Naive B cell (primary cell): ENCODE measurements around the gene LRIG2. TPM values are rescaled to one million over a fixed set of nuclear protein-coding genes. Genes with fewer than 3 reads are reported as not detected.
A peak's percentile ranks its signal among the peaks of the same experiment; 100 is the strongest.
"Not testable (repeated sequence)": the region's sequence is repeated elsewhere in the genome, so short reads cannot be mapped to it uniquely, and the experiment has no call there.

Experiments used
- ATAC-seq, 2 donors: fragments of 150-1000 bp; cut with Tn5 transposase; 2 replicates each; pipeline ENCODE4 v1.10.0; 2021; ENCODE audit warnings: low read depth in 2 of 2, mild to moderate bottlenecking in 2 of 2, moderate library complexity in 2 of 2
- DNase-seq: peaks from one replicate; pipeline ENCODE4 v3.0.0; 2022
- H3K27ac Mint-ChIP-seq, 6 donors: one replicate each; pipeline ENCODE4 v1.8.0; 2020 to 2022; ENCODE audit warnings: mild to moderate bottlenecking in 6 of 6, mixed read lengths in 6 of 6, moderate library complexity in 5 of 6, inconsistent platforms in 2 of 6
- H3K27me3 Mint-ChIP-seq, 3 donors: one replicate each; pipeline ENCODE4 v1.8.0; 2021 to 2022; ENCODE audit warnings: mixed read lengths in 3 of 3, mild to moderate bottlenecking in 1 of 3
- H3K36me3 Mint-ChIP-seq, 2 donors: one replicate each; pipeline ENCODE4 v1.8.0; 2020 to 2022; ENCODE audit warnings: mixed read lengths in 2 of 2, inconsistent platforms in 1 of 2, mild to moderate bottlenecking in 1 of 2
- H3K4me1 Mint-ChIP-seq, 3 donors: one replicate each; pipeline ENCODE4 v1.8.0; 2020 to 2022; ENCODE audit warnings: mixed read lengths in 3 of 3, inconsistent platforms in 1 of 3, mild to moderate bottlenecking in 1 of 3, moderate library complexity in 1 of 3
- H3K4me3 Mint-ChIP-seq, 8 donors: one replicate each; pipeline ENCODE4 v1.8.0; 2020 to 2022; ENCODE audit warnings: mild to moderate bottlenecking in 8 of 8, mixed read lengths in 8 of 8, moderate library complexity in 8 of 8, inconsistent platforms in 2 of 8
- H3K9me3 Mint-ChIP-seq, 7 donors: one replicate each; pipeline ENCODE4 v1.8.0; 2020 to 2022; ENCODE audit warnings: mixed read lengths in 7 of 7, mild to moderate bottlenecking in 5 of 7, inconsistent platforms in 2 of 7, moderate library complexity in 1 of 7
- polyA plus RNA-seq, 6 donors: library from polyadenylated mRNA; unstranded; fragments of 300-500 nt; fragmentation: Illumina TruSeq; gene quantifications; one replicate each; pipeline ENCODE4 v1.2.3, GENCODE V29; 2021; ENCODE audit warnings: low read depth in 6 of 6

Gene LRIG2
- polyA plus RNA-seq, 6 donors from 2014 or later, result 1.2 to 9.8 (median 4.3) TPM

GRCh38 chr1:113077978-113078377 lies 5.0 kb downstream of the LRIG2 start:
- not testable (repeated sequence) for H3K27me3 Mint-ChIP-seq, H3K27ac Mint-ChIP-seq, H3K9me3 Mint-ChIP-seq

GRCh38 chr1:113086541-113086940 lies 13.5 kb downstream of the LRIG2 start:
- no peak for DNase-seq
- H3K27ac Mint-ChIP-seq, result no peak overlapping the region
- H3K4me3 Mint-ChIP-seq, result no peak overlapping the region
- H3K36me3 Mint-ChIP-seq, result peaks cover 7 to 8% of the 10 kb centered on the region in 2 donors
- peaks cover 3 to 23% (median 15%) of the 10 kb centered on the region in 3 donors for H3K4me1 Mint-ChIP-seq
- ATAC-seq, result no peak
- H3K9me3 Mint-ChIP-seq, result peaks cover 0 to 2% (median 0%) of the 10 kb centered on the region in 7 donors
- no peaks in the 10 kb centered on the region for H3K27me3 Mint-ChIP-seq

More at GRCh38 chr1:113077978-113078377, 5.0 kb downstream of the LRIG2 start:
- H3K36me3 Mint-ChIP-seq, ATAC-seq, H3K4me3 Mint-ChIP-seq, DNase-seq: not testable (repeated sequence)
- H3K4me1 Mint-ChIP-seq, result peaks cover 12 to 48% (median 22%) of the 10 kb centered on the region in 3 donors

GRCh38 chr1:113088972-113089371 lies 16.0 kb downstream of the LRIG2 start:
- H3K4me3 Mint-ChIP-seq, result no peak overlapping the region
- H3K27ac Mint-ChIP-seq, result no peak overlapping the region
- H3K4me1 Mint-ChIP-seq, result peaks cover 3 to 9% (median 8%) of the 10 kb centered on the region in 3 donors
- ATAC-seq, result no peak
- no peak for DNase-seq
- H3K27me3 Mint-ChIP-seq, result no peaks in the 10 kb centered on the region
- peaks cover 0 to 10% of the 10 kb centered on the region in 2 donors for H3K36me3 Mint-ChIP-seq
- no peaks in the 10 kb centered on the region for H3K9me3 Mint-ChIP-seq

- ATAC-seq (no peak), DNase-seq (no peak)
- Mint-ChIP-seq H3K9me3 (no peaks in the 10 kb centered on the region), H3K4me3 (no peak overlapping the region), H3K27ac (no peak overlapping the region), H3K4me1 (peaks cover 3 to 9% (median 8%) of the 10 kb centered on the region in 3 donors), H3K27me3 (no peaks in the 10 kb centered on the region), H3K36me3 (peaks cover 0 to 10% of the 10 kb centered on the region in 2 donors)
Observed at GRCh38 chr1:113090051-113090450, 17.1 kb downstream of the LRIG2 start.

- no peaks in the 10 kb centered on the region for H3K9me3 Mint-ChIP-seq
- peak overlapping the region in 2 of 6 donors; percentile 41 to 44 for H3K27ac Mint-ChIP-seq
- DNase-seq (no peak), ATAC-seq (no peak)
- peaks cover 3 to 8% (median 4%) of the 10 kb centered on the region in 3 donors for H3K4me1 Mint-ChIP-seq
- H3K27me3 Mint-ChIP-seq, result no peaks in the 10 kb centered on the region
- peaks cover 0 to 17% of the 10 kb centered on the region in 2 donors for H3K36me3 Mint-ChIP-seq
- H3K4me3 Mint-ChIP-seq, result no peak overlapping the region
Observed at GRCh38 chr1:113091988-113092594, 19.1 kb downstream of the LRIG2 start.

- ATAC-seq (no peak), DNase-seq (no peak)
- H3K27me3 Mint-ChIP-seq, result no peaks in the 10 kb centered on the region
- peaks cover 0 to 2% (median 0%) of the 10 kb centered on the region in 3 donors for H3K4me1 Mint-ChIP-seq
- H3K36me3 Mint-ChIP-seq, result peaks cover 0 to 14% of the 10 kb centered on the region in 2 donors
- no peak overlapping the region for H3K27ac Mint-ChIP-seq
- no peaks in the 10 kb centered on the region for H3K9me3 Mint-ChIP-seq
- no peak overlapping the region for H3K4me3 Mint-ChIP-seq
Observed at GRCh38 chr1:113094506-113094905, 21.5 kb downstream of the LRIG2 start.

- peaks cover 0 to 18% of the 10 kb centered on the region in 2 donors for H3K36me3 Mint-ChIP-seq
- no peaks in the 10 kb centered on the region for H3K9me3 Mint-ChIP-seq
- H3K27me3 Mint-ChIP-seq, result no peaks in the 10 kb centered on the region
- H3K27ac Mint-ChIP-seq, result no peak overlapping the region
- DNase-seq, result no peak
- H3K4me3 Mint-ChIP-seq, result no peak overlapping the region
- ATAC-seq, result no peak
- H3K4me1 Mint-ChIP-seq, result peaks cover 0 to 2% (median 0%) of the 10 kb centered on the region in 3 donors
Observed at GRCh38 chr1:113095790-113096455, 22.9 kb downstream of the LRIG2 start.

GRCh38 chr1:113096493-113096892 lies 23.5 kb downstream of the LRIG2 start:
- Mint-ChIP-seq H3K27ac (no peak overlapping the region), H3K36me3 (peaks cover 0 to 22% of the 10 kb centered on the region in 2 donors), H3K27me3 (no peaks in the 10 kb centered on the region)

GRCh38 chr1:113101588-113101987 lies 28.6 kb downstream of the LRIG2 start:
- H3K4me1 Mint-ChIP-seq, result peaks cover 0 to 4% (median 0%) of the 10 kb centered on the region in 3 donors
- peak overlapping the region in 1 of 6 donors; percentile 40 for H3K27ac Mint-ChIP-seq
- no peak overlapping the region for H3K4me3 Mint-ChIP-seq
- DNase-seq (no peak), ATAC-seq (no peak)
- H3K36me3 Mint-ChIP-seq, result peaks cover 24 to 26% of the 10 kb centered on the region in 2 donors
- H3K9me3 Mint-ChIP-seq, result no peaks in the 10 kb centered on the region
- H3K27me3 Mint-ChIP-seq, result no peaks in the 10 kb centered on the region

More at GRCh38 chr1:113096493-113096892, 23.5 kb downstream of the LRIG2 start:
- DNase-seq (no peak), ATAC-seq (no peak)
- no peaks in the 10 kb centered on the region for H3K9me3 Mint-ChIP-seq
- H3K4me1 Mint-ChIP-seq, result peaks cover 0 to 2% (median 0%) of the 10 kb centered on the region in 3 donors
- no peak overlapping the region for H3K4me3 Mint-ChIP-seq

GRCh38 chr1:113103048-113103447 lies 30.1 kb downstream of the LRIG2 start:
- no peak overlapping the region for H3K27ac Mint-ChIP-seq
- H3K4me3 Mint-ChIP-seq, result no peak overlapping the region
- DNase-seq (no peak), ATAC-seq (no peak)
- no peaks in the 10 kb centered on the region for H3K27me3 Mint-ChIP-seq
- H3K36me3 Mint-ChIP-seq, result peaks cover 29 to 33% of the 10 kb centered on the region in 2 donors
- peaks cover 0 to 4% (median 0%) of the 10 kb centered on the region in 3 donors for H3K4me1 Mint-ChIP-seq
- no peaks in the 10 kb centered on the region for H3K9me3 Mint-ChIP-seq

- Mint-ChIP-seq H3K4me1 (peaks cover 0 to 4% (median 0%) of the 10 kb centered on the region in 3 donors), H3K9me3 (no peaks in the 10 kb centered on the region), H3K4me3 (peak overlapping the region in 1 of 8 donors; percentile 21), H3K36me3 (peaks cover 32 to 34% of the 10 kb centered on the region in 2 donors), H3K27ac (peak overlapping the region in 4 of 6 donors; percentile 2 to 64 (median 25)), H3K27me3 (no peaks in the 10 kb centered on the region)
- DNase-seq, result no peak
- no peak for ATAC-seq
Observed at GRCh38 chr1:113103977-113104376, 31.0 kb downstream of the LRIG2 start.

- Mint-ChIP-seq H3K9me3 (no peaks in the 10 kb centered on the region), H3K27ac (no peak overlapping the region), H3K4me3 (no peak overlapping the region), H3K27me3 (no peaks in the 10 kb centered on the region), H3K4me1 (peaks cover 0 to 4% (median 0%) of the 10 kb centered on the region in 3 donors), H3K36me3 (peaks cover 25 to 40% of the 10 kb centered on the region in 2 donors)
- ATAC-seq (no peak), DNase-seq (no peak)
Observed at GRCh38 chr1:113106910-113107309, 33.9 kb downstream of the LRIG2 start.

GRCh38 chr1:113109908-113110554 lies 37.0 kb downstream of the LRIG2 start:
- no peaks in the 10 kb centered on the region for H3K9me3 Mint-ChIP-seq
- no peak overlapping the region for H3K27ac Mint-ChIP-seq
- no peaks in the 10 kb centered on the region for H3K27me3 Mint-ChIP-seq
- H3K36me3 Mint-ChIP-seq, result peaks cover 24 to 27% of the 10 kb centered on the region in 2 donors
- ATAC-seq (no peak), DNase-seq (no peak)
- no peaks in the 10 kb centered on the region for H3K4me1 Mint-ChIP-seq
- H3K4me3 Mint-ChIP-seq, result no peak overlapping the region
